H1 (cell line): ENCODE data around the gene IL27RA. TPM values are rescaled to one million over a fixed set of nuclear protein-coding genes. Genes with fewer than 3 reads are reported as not detected.

Experiments
- CTCF ChIA-PET: fragments of 300-600 bp; sonication (Branson Sonifier 250); formaldehyde crosslinking; loops from one replicate; lab custom pipeline; 2021; ENCODE audit not compliant: partially characterized antibody; lab: Charles Lee
- POLR2A ChIA-PET: fragments of 300-600 bp; sonication (Branson Sonifier 250); formaldehyde crosslinking; loops from one replicate; lab custom pipeline; 2021; ENCODE audit warnings: inconsistent platforms; ENCODE audit not compliant: partially characterized antibody; lab: Charles Lee
- DNase-seq, 2 experiments: peaks; one replicate each; pipeline versions ENCODE4 v3.0.0 to v3.0.0-alpha.2; 2010 to 2022; ENCODE audit warnings: low spot score in 2 of 2, low read depth in 1 of 2, mixed read lengths in 1 of 2
- FAIRE-seq: peaks from 2 replicates; lab custom pipeline; 2011; peaks lifted over from hg19 to GRCh38; lab: Jason Lieb, UNC
- H2AFZ ChIP-seq: 2 replicates; pipeline ENCODE4 v1.8.1; 2012; ENCODE audit warnings: low read length, inconsistent platforms
- H2AK5ac ChIP-seq: 2 replicates; pipeline ENCODE4 v1.6.1; 2013; ENCODE audit warnings: low read depth, low read length
- H2BK120ac ChIP-seq: replicated peaks from 2 replicates; pipeline ENCODE3; 2013; ENCODE audit warnings: low read depth, low read length, inconsistent platforms
- H2BK12ac ChIP-seq: 2 replicates; pipeline ENCODE4 v1.6.1; 2013; ENCODE audit warnings: low read depth, low read length
- H2BK15ac ChIP-seq: 2 replicates; pipeline ENCODE4 v1.6.1; 2013; ENCODE audit warnings: low read length
- H2BK20ac ChIP-seq: 2 replicates; pipeline ENCODE4 v1.6.1; 2013; ENCODE audit warnings: low read length
- H2BK5ac ChIP-seq: 2 replicates; pipeline ENCODE4 v1.6.1; 2013; ENCODE audit warnings: low read depth, low read length
- H3K14ac ChIP-seq: 2 replicates; pipeline ENCODE4 v1.6.1; 2013; ENCODE audit warnings: inconsistent platforms; ENCODE audit not compliant: insufficient read length
- H3K18ac ChIP-seq: 2 replicates; pipeline ENCODE4 v1.6.1; 2013; ENCODE audit warnings: low read length; ENCODE audit errors: extremely low read depth
- H3K23ac ChIP-seq: 2 replicates; pipeline ENCODE4 v1.6.1; 2013; ENCODE audit warnings: inconsistent platforms; ENCODE audit not compliant: insufficient read length
- H3K23me2 ChIP-seq: 2 replicates; pipeline ENCODE4 v1.6.1; 2013; ENCODE audit warnings: low read depth, low read length
- H3K27ac ChIP-seq: 2 replicates; pipeline ENCODE4 v1.6.1; 2011; ENCODE audit warnings: low read depth, low read length, inconsistent platforms
- H3K27me3 ChIP-seq, 4 experiments: replicated peaks in 1 of 4; 1 replicate in 1 of 4; 2 replicates in 3 of 4; pipeline versions ENCODE4 v1.6.1 to v1.8.1; 2011 to 2013; ENCODE audit warnings: low read length in 3 of 4, mild to moderate bottlenecking in 3 of 4, inconsistent platforms in 2 of 4, mixed read lengths in 2 of 4, moderate library complexity in 1 of 4; ENCODE audit not compliant: control insufficient read depth in 3 of 4, insufficient read depth in 3 of 4; ENCODE audit errors: extremely low read depth in 1 of 4
- H3K36me3 ChIP-seq, 4 experiments: 2 replicates each; pipeline versions ENCODE4 v1.6.1 to v1.8.1; 2011 to 2013; ENCODE audit warnings: mild to moderate bottlenecking in 4 of 4, low read length in 3 of 4, moderate library complexity in 2 of 4, control low read depth in 1 of 4, inconsistent platforms in 1 of 4; ENCODE audit not compliant: insufficient read depth in 4 of 4, control insufficient read depth in 2 of 4
- H3K4ac ChIP-seq: replicated peaks from 2 replicates; pipeline ENCODE3; 2013; ENCODE audit warnings: low read length, low read depth, mixed read lengths, inconsistent platforms; ENCODE audit not compliant: insufficient read length
- H3K4me1 ChIP-seq, 4 experiments: replicated peaks in 1 of 4; 1 replicate in 1 of 4; 2 replicates in 3 of 4; pipeline versions ENCODE4 v1.6.1 to v1.8.1; 2011 to 2013; ENCODE audit warnings: low read length in 3 of 4, inconsistent platforms in 2 of 4, mixed read lengths in 1 of 4; ENCODE audit not compliant: insufficient read depth in 4 of 4, control insufficient read depth in 3 of 4
- H3K4me2 ChIP-seq, 2 experiments: 2 replicates each; pipeline versions ENCODE4 v1.6.1 to v1.8.1; 2011 to 2013; ENCODE audit warnings: low read depth in 2 of 2, low read length in 2 of 2, control low read depth in 1 of 2, inconsistent platforms in 1 of 2, mild to moderate bottlenecking in 1 of 2; ENCODE audit not compliant: insufficient read depth in 1 of 2
- H3K4me3 ChIP-seq, 4 experiments: fragments of 200-600, 300-600 bp in 1 of 4; sonication (generic), shearing (Covaris generic), sonication (Bioruptor Twin) in 1 of 4; 2 replicates each; pipeline versions ENCODE4 v1.5.1 to v1.8.1; 2011 to 2016; ENCODE audit warnings: low read length in 4 of 4, low read depth in 3 of 4, control low read depth in 2 of 4, inconsistent platforms in 2 of 4, mild to moderate bottlenecking in 2 of 4, mixed read lengths in 1 of 4, moderate library complexity in 1 of 4; ENCODE audit not compliant: insufficient read depth in 2 of 4; ENCODE audit errors: extremely low read depth in 1 of 4
- H3K56ac ChIP-seq: replicated peaks from 2 replicates; pipeline ENCODE3; 2013; ENCODE audit warnings: low read depth, mild to moderate bottlenecking, mixed read lengths, low read length, inconsistent platforms; ENCODE audit not compliant: insufficient read length
- H3K79me1 ChIP-seq: 2 replicates; pipeline ENCODE4 v1.6.1; 2013; ENCODE audit warnings: low read depth, low read length, control low read depth
- H3K79me2 ChIP-seq, 2 experiments: 2 replicates each; pipeline versions ENCODE4 v1.6.1 to v1.8.1; 2012 to 2013; ENCODE audit warnings: low read length in 2 of 2, mild to moderate bottlenecking in 2 of 2, inconsistent platforms in 1 of 2; ENCODE audit not compliant: insufficient read depth in 2 of 2, control insufficient read depth in 1 of 2
- H3K9ac ChIP-seq, 4 experiments: replicated peaks in 1 of 4; 1 replicate in 1 of 4; 2 replicates in 3 of 4; pipeline versions ENCODE4 v1.6.1 to v1.8.1; 2011 to 2013; ENCODE audit warnings: low read depth in 3 of 4, low read length in 3 of 4, control low read depth in 2 of 4, mild to moderate bottlenecking in 2 of 4, moderate library complexity in 2 of 4, inconsistent platforms in 1 of 4; ENCODE audit errors: extremely low read depth in 1 of 4
- H3K9me3 ChIP-seq, 2 experiments: 2 replicates each; pipeline versions ENCODE4 v1.6.1 to v1.8.1; 2012 to 2013; ENCODE audit warnings: mild to moderate bottlenecking in 2 of 2, moderate library complexity in 2 of 2, control low read depth in 1 of 2, inconsistent platforms in 1 of 2, low read depth in 1 of 2, low read length in 1 of 2, mixed read lengths in 1 of 2; ENCODE audit not compliant: insufficient read depth in 2 of 2
- H4K20me1 ChIP-seq, 2 experiments: replicated peaks in 1 of 2; 2 replicates each; pipeline versions ENCODE3 to v1.8.1; 2011 to 2013; ENCODE audit warnings: inconsistent platforms in 2 of 2, low read length in 2 of 2, mild to moderate bottlenecking in 1 of 2; ENCODE audit not compliant: insufficient read depth in 2 of 2, control insufficient read depth in 1 of 2
- H4K5ac ChIP-seq: 2 replicates; pipeline ENCODE4 v1.6.1; 2013; ENCODE audit warnings: low read length, low read depth, mixed read lengths, inconsistent platforms; ENCODE audit not compliant: insufficient read length
- H4K8ac ChIP-seq: 2 replicates; pipeline ENCODE4 v1.8.0; 2013; ENCODE audit warnings: mild to moderate bottlenecking, moderate library complexity, low read length, inconsistent platforms; ENCODE audit not compliant: insufficient read depth; ENCODE audit errors: extremely low read depth
- H4K91ac ChIP-seq: replicated peaks from 2 replicates; pipeline ENCODE3; 2013; ENCODE audit warnings: low read length, mixed read lengths, inconsistent platforms; ENCODE audit not compliant: insufficient read length
- WGBS, 2 experiments: shearing (Covaris generic) in 1 of 2; methylation state at CpG; one replicate each; pipeline versions ENCODE4 v1.1.6 to v1.1.7; 2013 to 2015; ENCODE audit warnings: low lambda C conversion rate in 2 of 2, mixed read lengths in 2 of 2, inconsistent platforms in 1 of 2, low coverage in 1 of 2, missing lambda C conversion rate in 1 of 2; ENCODE audit not compliant: insufficient replicate concordance in 2 of 2, insufficient coverage in 1 of 2, insufficient read length in 1 of 2; ENCODE audit errors: extremely low coverage in 1 of 2, missing lambda C conversion rate in 1 of 2; 5-methylcytosine and 5-hydroxymethylcytosine counted together
- polyA plus RNA-seq, 7 experiments: library from polyadenylated mRNA; depleted of rRNA in 3 of 7; stranded (reverse) in 5 of 7; unstranded in 2 of 7; fragments of >200 nt in 5 of 7; fragments of 200-250 nt in 2 of 7; gene quantifications; 1 replicate in 5 of 7; 2 replicates in 1 of 7; 4 replicates in 1 of 7; pipeline versions ENCODE4 v1.2.1 to v1.2.3, GENCODE V29; 2011 to 2013; ENCODE audit warnings: missing spikeins in 2 of 7, mixed read lengths in 2 of 7
- total RNA-seq: library from RNA; stranded (reverse); fragmentation: NEBNext Ultra II Directional; extraction: Animal tissue kit (Norgen Biotek cat#: 25700); gene quantifications from 2 replicates; pipeline ENCODE4 v1.2.1, GENCODE V29; 2021

IL27RA gene
- total and polyA plus RNA-seq, 2 of the 8 experiments (the other 6 are each of a cell fraction or from before 2014, with no cell fraction given), result 9.9 to 14.7 TPM

GRCh38 chr19:13989487-13989886 is 42.1 kb upstream of the IL27RA start:
- Histone ChIP-seq H3K36me3 (no peaks in the 10 kb centered on the region; a peak in 1 of 8 replicates), H3K18ac (no peak overlapping the region; the same call in 1 of the 2 replicates), H2BK120ac (no peak overlapping the region), H3K4me1 (peaks cover 0 to 33% (median 27%) of the 10 kb centered on the region in 4 experiments; a peak in 6 of 7 replicates), H3K56ac (no peak overlapping the region), H3K4me2 (no peak overlapping the region), H2AFZ (no peak overlapping the region), H2AK5ac (no peak overlapping the region), H3K79me1 (no peaks in the 10 kb centered on the region; the same call in 1 of the 2 replicates), H4K91ac (no peak overlapping the region), H4K20me1 (peaks cover 0 to 3% of the 10 kb centered on the region in 2 experiments), H3K27ac (no peak overlapping the region), H2BK15ac (no peak overlapping the region; the same call in 1 of the 2 replicates), H2BK20ac (no peak overlapping the region), H3K9me3 (no peaks in the 10 kb centered on the region), H3K23me2 (no peaks in the 10 kb centered on the region), H2BK5ac (0 out of 2 replicates have a peak overlapping the region, but pooled peaks have one; percentile 16), H2BK12ac (0 out of 2 replicates have a peak overlapping the region, but pooled peaks have one; percentile 9), H4K5ac (no peak overlapping the region), H3K9ac (no peak overlapping the region), H3K4me3 (no peak overlapping the region), H3K14ac (no peak overlapping the region), H3K79me2 (no peaks in the 10 kb centered on the region), H3K27me3 (no peaks in the 10 kb centered on the region), H3K4ac (no peak overlapping the region), H3K23ac (no peak overlapping the region), H4K8ac (no peak overlapping the region; the same call in 1 of the 2 replicates)
- WGBS, 2 experiments, result 96% methylated on average over 7 of the region's 7 CpGs; no CpG with 5 or more reads in 1 of the 2 experiments
- CTCF ChIA-PET, result interaction anchor here (0.6 to 2.7 kb wide), 9 partner anchors 8 to 390 kb away, joined by 3 to 13 read pairs (median 5); partner anchors contain the start of gene IL27RA
- DNase-seq, result no peak
- FAIRE-seq, result no peak
- POLR2A ChIA-PET, result interaction anchor here (0.9 to 3.5 kb wide), 6 partner anchors 10 to 41 kb away, joined by 3 to 15 read pairs (median 10); partner anchors contain the start of genes DCAF15 and RFX1
